Left forelimb (tissue), 1 donor: ENCODE data around the gene ANXA2.
"Not testable (repeated sequence)": the region's sequence is repeated elsewhere in the genome, so short reads cannot be mapped to it uniquely, and the experiment has no call there.

Source experiments
- DNase-seq: peaks from one replicate; pipeline ENCODE4 v3.0.0-alpha.2; 2018; ENCODE audit warnings: low spot score

ANXA2 gene

GRCh38 chr15:60343221-60343970 lies 54.4 kb downstream of the ANXA2 start:
- DNase-seq = no peak

GRCh38 chr15:60340207-60340921 lies 57.4 kb downstream of the ANXA2 start:
- DNase-seq = no peak

- no peak for DNase-seq
These were observed 58.5 kb downstream of the ANXA2 start for GRCh38 chr15:60339236-60339635.

- DNase-seq = no peak
These were observed 59.0 kb downstream of the ANXA2 start for GRCh38 chr15:60338810-60339209.

- no peak for DNase-seq
These were observed 60.7 kb downstream of the ANXA2 start for GRCh38 chr15:60337076-60337475.

GRCh38 chr15:60335296-60335695 lies 62.5 kb downstream of the ANXA2 start:
- not testable (repeated sequence) for DNase-seq

GRCh38 chr15:60328852-60329443 lies 68.8 kb downstream of the ANXA2 start:
- no peak for DNase-seq

- DNase-seq = no peak
These were observed 70.7 kb downstream of the ANXA2 start for GRCh38 chr15:60326824-60327654.

- no peak for DNase-seq
These were observed 71.4 kb downstream of the ANXA2 start for GRCh38 chr15:60326343-60326742.

- DNase-seq = no peak
These were observed 71.9 kb downstream of the ANXA2 start for GRCh38 chr15:60325905-60326304.

- no peak for DNase-seq
These were observed 72.9 kb downstream of the ANXA2 start for GRCh38 chr15:60324706-60325438.

- no peak for DNase-seq
These were observed 74.5 kb downstream of the ANXA2 start for GRCh38 chr15:60323322-60323721.

GRCh38 chr15:60320365-60320764 lies 77.4 kb downstream of the ANXA2 start:
- DNase-seq = no peak

GRCh38 chr15:60318216-60318867 lies 79.4 kb downstream of the ANXA2 start:
- DNase-seq = no peak

GRCh38 chr15:60316961-60317360 lies 80.8 kb downstream of the ANXA2 start:
- DNase-seq = no peak

- DNase-seq = no peak
These were observed 81.9 kb downstream of the ANXA2 start for GRCh38 chr15:60315878-60316277.

GRCh38 chr15:60313906-60314305 lies 83.9 kb downstream of the ANXA2 start:
- no peak for DNase-seq

- DNase-seq = no peak
These were observed 90.8 kb downstream of the ANXA2 start for GRCh38 chr15:60307034-60307433.

GRCh38 chr15:60301024-60301423 lies 96.8 kb downstream of the ANXA2 start:
- DNase-seq = no peak

GRCh38 chr15:60299452-60300047 lies 98.2 kb downstream of the ANXA2 start:
- no peak for DNase-seq
